ENCODE measurements around the gene DISC1. TPM values are rescaled to one million over a fixed set of nuclear protein-coding genes. Genes with fewer than 3 reads are reported as not detected.

Gene DISC1
- total and polyA plus RNA-seq, 2 experiments from 2014 or later: 2.1 to 6.5 TPM

DNA sequence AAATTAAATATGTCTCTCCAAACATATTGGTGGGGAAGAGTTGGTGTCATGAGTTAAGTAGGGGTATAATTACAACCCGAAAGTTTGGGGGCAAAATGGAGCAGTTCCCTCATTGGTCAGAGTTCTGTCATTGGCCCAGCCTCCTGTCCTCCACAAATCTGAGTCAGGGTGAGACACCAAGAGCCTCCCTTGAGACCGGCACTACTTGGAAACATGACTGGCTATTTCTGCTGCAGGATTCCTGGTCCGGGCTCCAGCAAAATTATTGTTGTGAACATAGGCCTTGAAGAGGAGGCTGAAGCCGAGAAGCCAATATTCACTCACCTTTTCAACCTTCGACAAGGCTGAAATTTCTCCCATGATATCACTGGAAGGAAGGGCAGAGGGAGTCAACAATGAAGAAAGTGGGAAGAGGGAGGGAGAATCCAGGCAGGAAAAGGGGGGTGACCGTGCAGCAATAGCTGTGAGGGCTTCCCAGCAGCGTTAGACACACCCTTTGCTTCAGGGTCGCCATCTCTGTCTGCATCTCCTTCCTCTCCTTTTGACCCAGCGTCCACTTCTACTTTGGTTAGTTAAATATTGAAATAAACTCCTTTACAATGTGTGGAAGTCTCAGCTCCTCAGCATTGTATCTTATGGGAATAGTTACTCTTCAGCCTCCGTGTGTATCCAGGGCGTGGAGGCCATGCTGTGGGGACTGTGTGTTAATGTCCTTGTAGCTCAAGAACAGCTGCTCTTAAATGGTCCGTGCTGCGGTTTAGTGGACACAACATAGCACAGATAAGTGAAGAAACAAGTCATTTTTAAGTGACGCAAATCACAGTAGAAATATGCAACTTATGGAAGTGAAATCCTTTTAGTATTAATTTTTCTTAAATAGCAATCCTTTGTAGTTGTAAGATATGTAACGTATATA, 307.4 kb downstream of the DISC1 start (continued):
- TF ChIP-seq, protein P1, sequence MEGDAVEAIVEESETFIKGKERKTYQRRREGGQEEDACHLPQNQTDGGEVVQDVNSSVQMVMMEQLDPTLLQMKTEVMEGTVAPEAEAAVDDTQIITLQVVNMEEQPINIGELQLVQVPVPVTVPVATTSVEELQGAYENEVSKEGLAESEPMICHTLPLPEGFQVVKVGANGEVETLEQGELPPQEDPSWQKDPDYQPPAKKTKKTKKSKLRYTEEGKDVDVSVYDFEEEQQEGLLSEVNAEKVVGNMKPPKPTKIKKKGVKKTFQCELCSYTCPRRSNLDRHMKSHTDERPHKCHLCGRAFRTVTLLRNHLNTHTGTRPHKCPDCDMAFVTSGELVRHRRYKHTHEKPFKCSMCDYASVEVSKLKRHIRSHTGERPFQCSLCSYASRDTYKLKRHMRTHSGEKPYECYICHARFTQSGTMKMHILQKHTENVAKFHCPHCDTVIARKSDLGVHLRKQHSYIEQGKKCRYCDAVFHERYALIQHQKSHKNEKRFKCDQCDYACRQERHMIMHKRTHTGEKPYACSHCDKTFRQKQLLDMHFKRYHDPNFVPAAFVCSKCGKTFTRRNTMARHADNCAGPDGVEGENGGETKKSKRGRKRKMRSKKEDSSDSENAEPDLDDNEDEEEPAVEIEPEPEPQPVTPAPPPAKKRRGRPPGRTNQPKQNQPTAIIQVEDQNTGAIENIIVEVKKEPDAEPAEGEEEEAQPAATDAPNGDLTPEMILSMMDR (conservative IDR thresholded peaks at IDR 0.05; ENCODE audit: low read depth in 2 of 2): no peak
- TF ChIP-seq JUNB (IDR thresholded peaks at IDR 0.05; ENCODE audit: unreplicated experiment) (no peak), ZNF462 (CRISPR knock-in tag; IDR thresholded peaks at IDR 0.05) (no peak), ZNF331 (CRISPR knock-in tag; IDR thresholded peaks at IDR 0.05; ENCODE audit: low read depth) (no peak), EZH2phosphoT487 (IDR thresholded peaks at IDR 0.05; ENCODE audit: unreplicated experiment) (no peak), POLR2AphosphoS5 (IDR thresholded peaks at IDR 0.05; ENCODE audit: low read depth) (no peak), EZH2 (IDR thresholded peaks at IDR 0.05; ENCODE audit: low read depth, unreplicated experiment) (no peak)
